Right ventricle myocardium inferior (tissue), 1 donor: ENCODE data around the gene NAA60. TPM values are rescaled to one million over a fixed set of nuclear protein-coding genes. Genes with fewer than 3 reads are reported as not detected.
"Not testable (repeated sequence)": the region's sequence is repeated elsewhere in the genome, so short reads cannot be mapped to it uniquely, and the experiment has no call there.

Experiments
- ATAC-seq: fragments of 200-7000 bp; cut with Tn5 transposase; one replicate; pipeline ENCODE4 v1.9.1; 2020; ENCODE audit warnings: mild to moderate bottlenecking, moderate library complexity
- DNase-seq: peaks from one replicate; pipeline ENCODE4 v3.0.0; 2021; ENCODE audit errors: missing footprints
- intact Hi-C: fragments of 100-400 bp; cut with DNase I; formaldehyde crosslinking; loops from one replicate; pipeline ENCODE4 v1.11.0; 2022
- microRNA-seq: library from miRNA; unstranded; fragments of <30 nt; microRNA quantifications from one replicate; pipeline ENCODE4 v1.2.0, GENCODE V29; 2020
- total RNA-seq: library from RNA; stranded (reverse); fragmentation: NEBNext Ultra II Directional; extraction: Animal tissue kit (Norgen Biotek cat#: 25700); gene quantifications from one replicate; pipeline ENCODE4 v1.2.1, GENCODE V29; 2021
- donor health status: DM: no; HTN: yes; CAD: no; lungs with severe emphysema.

Gene NAA60
- total RNA-seq, 1 donor from 2014 or later = 42.7 TPM

GRCh38 chr16:3523281-3523680 is 79.8 kb downstream of the NAA60 start:
- ATAC-seq = no peak
- intact Hi-C loops = no loop called here
- DNase-seq = no peak

GRCh38 chr16:3525951-3526350 is 82.5 kb downstream of the NAA60 start:
- intact Hi-C loops = no loop called here
- DNase-seq = no peak
- no peak for ATAC-seq

GRCh38 chr16:3527216-3527829 is 83.8 kb downstream of the NAA60 start:
- DNase-seq = peak; percentile 88
- intact Hi-C loops = loop anchor here (1.0 kb wide), 1 partner anchor 84 kb away; the partner anchor contains the start of gene SLX4
- not testable (repeated sequence) for ATAC-seq

- intact Hi-C loops = no loop called here
- ATAC-seq (no peak), DNase-seq (no peak)
These were observed 84.9 kb downstream of the NAA60 start for GRCh38 chr16:3528406-3528805.

- DNase-seq (no peak), ATAC-seq (no peak)
- intact Hi-C loops = no loop called here
These were observed 85.7 kb downstream of the NAA60 start for GRCh38 chr16:3529175-3529574.

GRCh38 chr16:3530371-3530914 is 87.0 kb downstream of the NAA60 start:
- DNase-seq (no peak), ATAC-seq (no peak)
- intact Hi-C loops = no loop called here

- no peak for ATAC-seq
These were observed 89.3 kb downstream of the NAA60 start for GRCh38 chr16:3532741-3533140.

GRCh38 chr16:3534126-3534525 is 90.6 kb downstream of the NAA60 start:
- DNase-seq (no peak), ATAC-seq (no peak)
- intact Hi-C loops = no loop called here

More at GRCh38 chr16:3532741-3533140, 89.3 kb downstream of the NAA60 start:
- intact Hi-C loops = no loop called here
- no peak for DNase-seq

GRCh38 chr16:3536271-3536731 is 92.8 kb downstream of the NAA60 start:
- no peak for ATAC-seq
- intact Hi-C loops = no loop called here
- no peak for DNase-seq

Small RNA genes within 50 kb of the gene (microRNA-seq; reads per million reads assigned to microRNA genes)
- gene MIR6126 = not detected

Other genes starting within 250 kb of the NAA60 start
- 5.1 TPM for gene ZNF200, start 208.5 kb upstream of the NAA60 start, total RNA-seq
- 1.1 TPM for gene MEFV, start 187.0 kb upstream of the NAA60 start, total RNA-seq
- gene ZNF263, start 160.2 kb upstream of the NAA60 start, total RNA-seq = 8.4 TPM
- 8.4 TPM for gene TIGD7, start 138.2 kb upstream of the NAA60 start, total RNA-seq
- 19.0 TPM for gene ZNF75A, start 138.2 kb upstream of the NAA60 start, total RNA-seq
- gene OR2C1, start 87.8 kb upstream of the NAA60 start, total RNA-seq = not detected
- 6.9 TPM for gene ZSCAN32, start 42.7 kb upstream of the NAA60 start, total RNA-seq
- gene ZNF174, start 42.5 kb upstream of the NAA60 start, total RNA-seq = 10.0 TPM
- 1.8 TPM for gene ZNF597, start 176 bp upstream of the NAA60 start, total RNA-seq
- not detected for gene C16orf90, start 51.8 kb downstream of the NAA60 start, total RNA-seq
- gene CLUAP1, start 57.3 kb downstream of the NAA60 start, total RNA-seq = 16.5 TPM
- gene NLRC3, start 133.7 kb downstream of the NAA60 start, total RNA-seq = 1.0 TPM
- 3.3 TPM for gene SLX4, start 167.9 kb downstream of the NAA60 start, total RNA-seq
- gene DNASE1, start 211.0 kb downstream of the NAA60 start, total RNA-seq = 7.5 TPM